MCF 10A (cell line): ENCODE measurements around the gene PTH1R. TPM values are rescaled to one million over a fixed set of nuclear protein-coding genes. Genes with fewer than 3 reads are reported as not detected.

Experiments
- BruUV-seq: library from RNA; stranded (reverse); fragments of 400-500 nt; replicated peaks from 2 replicates; lab custom pipeline; 2021; lab: Mats Ljungman, UMichigan
- CTCF ChIA-PET: fragments of 300-600 bp; sonication (Branson Sonifier 250); formaldehyde crosslinking; extraction: SDS; loops from one replicate; lab custom pipeline; 2021; ENCODE audit warnings: antibody characterized with exemption, inconsistent platforms; lab: Yijun Ruan, JAX
- POLR2A ChIA-PET: fragments of 300-600, 350-650 bp; sonication (Branson Sonifier 250); formaldehyde crosslinking; extraction: SDS; loops from one replicate; lab custom pipeline; 2020; ENCODE audit warnings: antibody characterized with exemption, inconsistent platforms; lab: Yijun Ruan, JAX
- DNase-seq: peaks from one replicate; pipeline ENCODE4 v3.0.0-alpha.2; 2018; ENCODE audit not compliant: unreplicated experiment
- H3K27ac Mint-ChIP-seq: one replicate; pipeline ENCODE4 v1.8.0; 2022; ENCODE audit warnings: mild to moderate bottlenecking, low read depth, mixed read lengths; ENCODE audit not compliant: unreplicated experiment
- H3K27me3 Mint-ChIP-seq: one replicate; pipeline ENCODE4 v1.8.0; 2022; ENCODE audit warnings: mixed read lengths; ENCODE audit not compliant: insufficient read depth, unreplicated experiment
- H3K36me3 Mint-ChIP-seq: one replicate; pipeline ENCODE4 v1.8.0; 2022; ENCODE audit warnings: mild to moderate bottlenecking, moderate library complexity, mixed read lengths; ENCODE audit not compliant: insufficient read depth, unreplicated experiment
- H3K4me1 Mint-ChIP-seq: one replicate; pipeline ENCODE4 v1.8.0; 2022; ENCODE audit warnings: mixed read lengths; ENCODE audit not compliant: insufficient read depth, unreplicated experiment
- H3K4me3 Mint-ChIP-seq: one replicate; pipeline ENCODE4 v1.8.0; 2022; ENCODE audit warnings: mild to moderate bottlenecking, moderate library complexity, mixed read lengths; ENCODE audit not compliant: unreplicated experiment
- H3K9me3 Mint-ChIP-seq: one replicate; pipeline ENCODE4 v1.8.0; 2022; ENCODE audit warnings: mixed read lengths; ENCODE audit not compliant: unreplicated experiment
- intact Hi-C: fragments of 100-400 bp; cut with micrococcal nuclease; formaldehyde crosslinking; loops from 2 replicates; pipeline ENCODE4 v1.14.1; 2022
- total RNA-seq: library from RNA; stranded (reverse); gene quantifications from 2 replicates; pipeline ENCODE4 v1.2.3, GENCODE V29; 2022
- TF ChIP-seq, protein P1 (sequence below): fragments of 200-600 bp; IDR thresholded peaks from one replicate; pipeline ENCODE4 v1.8.0; 2022; ENCODE audit warnings: antibody characterized with exemption, mild to moderate bottlenecking; ENCODE audit not compliant: unreplicated experiment

Gene PTH1R
- total RNA-seq, 1 experiment from 2014 or later, result not detected

DNA sequence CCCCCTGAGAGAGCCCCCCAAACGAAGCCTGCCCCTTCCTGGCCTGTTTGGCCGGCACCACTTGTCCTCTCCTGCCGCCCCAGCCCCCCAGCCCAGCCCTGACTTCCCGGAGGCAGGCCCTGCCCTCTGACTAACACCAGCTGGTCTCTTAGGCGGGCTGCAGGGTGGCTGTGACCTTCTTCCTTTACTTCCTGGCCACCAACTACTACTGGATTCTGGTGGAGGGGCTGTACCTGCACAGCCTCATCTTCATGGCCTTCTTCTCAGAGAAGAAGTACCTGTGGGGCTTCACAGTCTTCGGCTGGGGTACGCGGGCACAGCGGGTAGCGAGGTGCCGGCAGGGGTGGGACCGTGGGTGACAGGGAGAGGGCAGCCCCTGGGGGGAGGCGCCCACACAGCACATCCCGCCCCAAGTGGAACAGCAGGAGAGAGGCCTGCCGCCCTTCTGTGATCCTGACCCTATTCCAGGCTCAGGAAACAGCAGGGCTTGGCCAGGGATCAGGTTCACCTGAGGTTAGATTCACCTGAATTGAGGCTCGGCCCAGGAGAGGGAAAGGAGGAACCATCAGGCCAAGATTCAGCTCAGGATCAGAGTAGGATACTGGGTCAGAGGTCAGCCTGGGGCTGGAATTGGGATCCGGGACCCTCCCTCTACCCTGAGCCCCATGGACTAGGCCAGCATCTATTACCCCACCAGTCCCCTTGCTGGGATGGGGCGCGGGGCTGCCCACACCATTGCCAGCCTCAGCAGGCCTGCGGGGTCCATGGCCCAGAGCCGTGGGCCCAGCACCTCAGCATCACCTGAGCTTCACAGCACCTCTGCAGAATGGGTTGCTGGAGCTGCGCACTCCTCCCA lies 21.9 kb downstream of the PTH1R start:
- Mint-ChIP-seq H3K36me3 (no peaks in the 10 kb centered on the region), H3K27me3 (no peaks in the 10 kb centered on the region), H3K27ac (no peak overlapping the region), H3K4me1 (no peaks in the 10 kb centered on the region), H3K9me3 (no peaks in the 10 kb centered on the region), H3K4me3 (no peak overlapping the region)
- no TSS peak for BruUV-seq
- TF ChIP-seq, protein P1, sequence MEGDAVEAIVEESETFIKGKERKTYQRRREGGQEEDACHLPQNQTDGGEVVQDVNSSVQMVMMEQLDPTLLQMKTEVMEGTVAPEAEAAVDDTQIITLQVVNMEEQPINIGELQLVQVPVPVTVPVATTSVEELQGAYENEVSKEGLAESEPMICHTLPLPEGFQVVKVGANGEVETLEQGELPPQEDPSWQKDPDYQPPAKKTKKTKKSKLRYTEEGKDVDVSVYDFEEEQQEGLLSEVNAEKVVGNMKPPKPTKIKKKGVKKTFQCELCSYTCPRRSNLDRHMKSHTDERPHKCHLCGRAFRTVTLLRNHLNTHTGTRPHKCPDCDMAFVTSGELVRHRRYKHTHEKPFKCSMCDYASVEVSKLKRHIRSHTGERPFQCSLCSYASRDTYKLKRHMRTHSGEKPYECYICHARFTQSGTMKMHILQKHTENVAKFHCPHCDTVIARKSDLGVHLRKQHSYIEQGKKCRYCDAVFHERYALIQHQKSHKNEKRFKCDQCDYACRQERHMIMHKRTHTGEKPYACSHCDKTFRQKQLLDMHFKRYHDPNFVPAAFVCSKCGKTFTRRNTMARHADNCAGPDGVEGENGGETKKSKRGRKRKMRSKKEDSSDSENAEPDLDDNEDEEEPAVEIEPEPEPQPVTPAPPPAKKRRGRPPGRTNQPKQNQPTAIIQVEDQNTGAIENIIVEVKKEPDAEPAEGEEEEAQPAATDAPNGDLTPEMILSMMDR, result no peak
- DNase-seq, result no peak
- ChIA-PET CTCF (interaction anchor here (1.1 to 3.2 kb wide), 3 partner anchors 10 to 40 kb away, joined by 4 to 19 read pairs (median 10); no protein-coding TSS in a partner anchor), POLR2A (no interaction called here)
- intact Hi-C loops, result loop anchor here (5.0 kb wide), 1 partner anchor 52 kb away; no protein-coding TSS in a partner anchor

DNA sequence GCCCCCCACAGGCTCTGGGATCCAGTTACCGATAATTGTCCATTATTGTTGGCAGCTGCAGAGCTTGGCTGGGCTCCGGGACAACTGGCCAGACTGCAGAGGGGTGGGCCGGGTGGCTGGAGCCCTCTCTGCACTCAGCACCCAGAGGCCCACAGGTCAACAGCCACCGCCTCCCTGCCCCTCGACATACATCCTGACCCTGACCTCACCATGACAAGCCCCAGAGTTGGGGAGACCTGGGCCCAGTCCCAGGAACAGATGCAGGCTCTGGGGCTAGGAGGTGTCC lies 22.4 kb downstream of the PTH1R start:
- no peaks in the 10 kb centered on the region for H3K4me1 Mint-ChIP-seq
- intact Hi-C loops, result no loop called here

DNA sequence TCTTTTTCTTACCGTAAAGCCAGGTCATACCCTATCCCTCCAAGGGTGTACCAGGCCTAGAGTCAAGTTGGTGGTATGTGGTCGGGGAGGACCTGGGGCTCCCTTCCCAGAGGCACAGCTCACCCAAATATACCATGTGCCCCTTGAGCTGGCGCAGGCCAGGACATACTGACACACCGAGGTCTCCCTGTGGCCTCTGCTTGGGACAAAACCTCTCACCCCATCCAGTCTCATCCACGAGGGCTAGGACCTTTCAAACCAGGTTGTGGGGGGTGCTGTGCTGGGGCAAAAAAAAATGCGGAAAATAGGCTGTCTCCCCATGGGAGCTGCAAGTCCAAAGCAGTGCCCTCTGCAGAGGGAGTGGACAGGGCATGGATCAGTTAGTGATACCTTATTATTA lies 22.8 kb downstream of the PTH1R start:
- no peak overlapping the region for H3K4me3 Mint-ChIP-seq
- no peak overlapping the region for H3K27ac Mint-ChIP-seq
- BruUV-seq, result no TSS peak
- TF ChIP-seq, protein P1, result no peak
- H3K9me3 Mint-ChIP-seq, result no peaks in the 10 kb centered on the region
- H3K27me3 Mint-ChIP-seq, result no peaks in the 10 kb centered on the region
- ChIA-PET CTCF (interaction anchor here (1.1 to 3.2 kb wide), 4 partner anchors 9 to 195 kb away, joined by 4 to 19 read pairs (median 10); no protein-coding TSS in a partner anchor), POLR2A (no interaction called here)
- H3K36me3 Mint-ChIP-seq, result no peaks in the 10 kb centered on the region
- no peaks in the 10 kb centered on the region for H3K4me1 Mint-ChIP-seq
- intact Hi-C loops, result no loop called here
- DNase-seq, result no peak

More for the DNA sequence above, 22.4 kb downstream of the PTH1R start:
- no peak for DNase-seq
- ChIA-PET CTCF (interaction anchor here (1.1 to 3.2 kb wide), 3 partner anchors 9 to 40 kb away, joined by 4 to 19 read pairs (median 10); no protein-coding TSS in a partner anchor), POLR2A (no interaction called here)
- no peaks in the 10 kb centered on the region for H3K27me3 Mint-ChIP-seq
- H3K27ac Mint-ChIP-seq, result no peak overlapping the region
- no peaks in the 10 kb centered on the region for H3K36me3 Mint-ChIP-seq
- no peak overlapping the region for H3K4me3 Mint-ChIP-seq
- BruUV-seq, result no TSS peak
- TF ChIP-seq, protein P1, result no peak
- H3K9me3 Mint-ChIP-seq, result no peaks in the 10 kb centered on the region

DNA sequence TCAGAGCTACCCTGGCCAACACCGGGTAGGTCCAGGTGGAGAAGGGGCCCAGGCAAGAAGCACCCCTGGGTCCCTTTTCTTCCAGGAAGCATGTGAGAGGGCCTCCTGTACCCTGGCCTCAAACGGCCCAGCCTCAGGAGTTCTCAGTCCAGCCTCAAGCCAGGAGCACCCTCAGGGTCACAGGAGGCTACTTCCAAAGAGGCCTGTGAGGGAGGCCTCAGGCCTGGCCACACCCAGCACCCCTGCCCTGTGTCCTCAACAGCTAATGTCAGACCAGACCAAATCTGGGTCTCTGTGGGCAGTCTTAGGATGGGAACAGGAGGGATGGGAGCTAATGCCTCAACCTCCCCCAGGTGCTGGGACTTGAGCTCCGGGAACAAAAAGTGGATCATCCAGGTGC lies 23.5 kb downstream of the PTH1R start:
- POLR2A ChIA-PET, result interaction anchor here (1.0 kb wide), 1 partner anchor 73 kb away, joined by 3 read pairs; no protein-coding TSS in a partner anchor
- CTCF ChIA-PET, result interaction anchor here (0.8 to 3.2 kb wide), 5 partner anchors 8 to 195 kb away, joined by 4 to 19 read pairs (median 9); no protein-coding TSS in a partner anchor
- TF ChIP-seq, protein P1, result no peak
- Mint-ChIP-seq H3K4me1 (no peaks in the 10 kb centered on the region), H3K4me3 (no peak overlapping the region), H3K27ac (no peak overlapping the region), H3K27me3 (no peaks in the 10 kb centered on the region), H3K9me3 (no peaks in the 10 kb centered on the region), H3K36me3 (no peaks in the 10 kb centered on the region)
- intact Hi-C loops, result no loop called here
- BruUV-seq, result no TSS peak
- DNase-seq, result no peak
